GM21526 (cell line): ENCODE data around the gene LIN37.

ENCODE experiments used
- ATAC-seq: cut with Tn5 transposase; IDR thresholded peaks from one replicate; pipeline ENCODE4 v1.9.1; 2021; ENCODE audit warnings: moderate library complexity; ENCODE audit not compliant: unreplicated experiment, low FRiP score

LIN37 gene

GRCh38 chr19:35748106-35749020 lies at the start of gene LIN37:
LIN37 (plus strand) TSS chr19:35748576; CDS start chr19:35748725, 149 bp downstream.
- ATAC-seq, result peak; percentile 54

- peak; percentile 91 for ATAC-seq
Observed at GRCh38 chr19:35702223-35703012, 46.0 kb upstream of the LIN37 start.

- no peak for ATAC-seq
Observed at GRCh38 chr19:35703343-35703742, 45.0 kb upstream of the LIN37 start.

GRCh38 chr19:35704218-35704617 lies 44.2 kb upstream of the LIN37 start, which contains the start of gene ZBTB32:
ZBTB32 (plus strand) TSS chr19:35704558; CDS start chr19:35714627, 10,069 bp downstream.
- ATAC-seq, result no peak

- no peak for ATAC-seq
Observed at GRCh38 chr19:35708391-35708790, 40.0 kb upstream of the LIN37 start.

- ATAC-seq, result no peak
Observed at GRCh38 chr19:35710784-35711723, 37.3 kb upstream of the LIN37 start.

- no peak for ATAC-seq
Observed at GRCh38 chr19:35712567-35713505, 35.5 kb upstream of the LIN37 start.

GRCh38 chr19:35713506-35713850 lies 34.9 kb upstream of the LIN37 start:
- no peak for ATAC-seq

- no peak for ATAC-seq
Observed at GRCh38 chr19:35713904-35714495, 34.4 kb upstream of the LIN37 start.

GRCh38 chr19:35714601-35715354 lies 33.6 kb upstream of the LIN37 start:
- ATAC-seq, result no peak

GRCh38 chr19:35715355-35715809 lies 33.0 kb upstream of the LIN37 start:
- ATAC-seq, result no peak

GRCh38 chr19:35715981-35716800 lies 32.2 kb upstream of the LIN37 start:
- peak; percentile 10 for ATAC-seq

GRCh38 chr19:35716801-35717664 lies 31.3 kb upstream of the LIN37 start:
- peak; percentile 39 for ATAC-seq

- ATAC-seq, result peak; percentile 33
Observed at GRCh38 chr19:35717665-35718344, 30.6 kb upstream of the LIN37 start, which contains the start of gene KMT2B. KMT2B (plus strand) TSS chr19:35718003; CDS start chr19:35718019, 16 bp downstream.

- ATAC-seq, result no peak
Observed at GRCh38 chr19:35718345-35719041, 29.9 kb upstream of the LIN37 start.
